CD14-positive monocyte (primary cell): ENCODE measurements around the gene PLCL2. TPM values are rescaled to one million over a fixed set of nuclear protein-coding genes. Genes with fewer than 3 reads are reported as not detected.

Experiments used
- DNase-seq, 3 donors: peaks; one replicate each; pipeline ENCODE4 v3.0.0-alpha.2; 2011 to 2022
- H2AFZ ChIP-seq: 2 replicates; pipeline ENCODE4 v1.6.0; 2012; ENCODE audit warnings: mild to moderate bottlenecking, low read depth, low read length, inconsistent platforms; ENCODE audit not compliant: insufficient read depth, poor library complexity, severe bottlenecking
- H3K27ac ChIP-seq, 2 donors: 1 replicate in 1 of 2; 2 replicates in 1 of 2; pipeline ENCODE4 v1.5.1; 2012 to 2013; ENCODE audit warnings: low read length in 2 of 2, control low read depth in 1 of 2, inconsistent platforms in 1 of 2, low read depth in 1 of 2, mild to moderate bottlenecking in 1 of 2
- H3K27me3 ChIP-seq, 2 donors: one replicate each; pipeline versions ENCODE4 v1.6.0 to v1.6.1; 2011 to 2013; ENCODE audit warnings: low read length in 2 of 2; ENCODE audit not compliant: control insufficient read depth in 2 of 2, insufficient read depth in 2 of 2
- H3K36me3 ChIP-seq, 2 donors: replicated peaks in 1 of 2; 1 replicate in 1 of 2; 2 replicates in 1 of 2; pipeline versions ENCODE4 v1.5.1 to v1.6.1; 2012 to 2013; ENCODE audit warnings: low read length in 2 of 2, control low read depth in 1 of 2, inconsistent platforms in 1 of 2, mild to moderate bottlenecking in 1 of 2; ENCODE audit not compliant: insufficient read depth in 2 of 2, control insufficient read depth in 1 of 2
- H3K4me1 ChIP-seq, 2 donors: 1 replicate in 1 of 2; 2 replicates in 1 of 2; pipeline versions ENCODE4 v1.5.1 to v1.6.1; 2012 to 2013; ENCODE audit warnings: low read length in 2 of 2, control low read depth in 1 of 2, inconsistent platforms in 1 of 2, mild to moderate bottlenecking in 1 of 2, moderate library complexity in 1 of 2; ENCODE audit not compliant: insufficient read depth in 2 of 2, control insufficient read depth in 1 of 2
- H3K4me2 ChIP-seq: replicated peaks from 2 replicates; pipeline ENCODE3; 2012; ENCODE audit warnings: low read length, moderate library complexity, mild to moderate bottlenecking; ENCODE audit not compliant: poor library complexity, severe bottlenecking; ENCODE audit errors: extremely low read depth
- H3K4me3 ChIP-seq, 3 experiments: fragments of 200-600 bp in 1 of 3; sonication (generic) in 1 of 3; replicated peaks in 1 of 3; 1 replicate in 2 of 3; 2 replicates in 1 of 3; pipeline ENCODE4 v1.5.1; 2011 to 2013; ENCODE audit warnings: low read length in 3 of 3, mild to moderate bottlenecking in 3 of 3, control low read depth in 2 of 3, low read depth in 2 of 3, inconsistent platforms in 1 of 3, moderate library complexity in 1 of 3
- H3K79me2 ChIP-seq: 2 replicates; pipeline ENCODE4 v1.6.0; 2012; ENCODE audit warnings: mild to moderate bottlenecking, control low read depth, inconsistent platforms, low read length, moderate library complexity; ENCODE audit not compliant: insufficient read depth
- H3K9ac ChIP-seq: 2 replicates; pipeline ENCODE4 v1.6.0; 2017; ENCODE audit warnings: low read length, mild to moderate bottlenecking; ENCODE audit not compliant: insufficient read depth, poor library complexity, severe bottlenecking
- H3K9me3 ChIP-seq, 2 donors: replicated peaks in 1 of 2; 1 replicate in 1 of 2; 2 replicates in 1 of 2; pipeline versions ENCODE4 v1.5.1 to v1.6.1; 2012 to 2013; ENCODE audit warnings: low read length in 2 of 2, control low read depth in 1 of 2; ENCODE audit not compliant: control insufficient read depth in 1 of 2, insufficient read depth in 1 of 2
- H4K20me1 ChIP-seq: 2 replicates; pipeline ENCODE4 v1.6.0; 2012; ENCODE audit warnings: mild to moderate bottlenecking, low read length, control low read depth, moderate library complexity; ENCODE audit not compliant: insufficient read depth
- H3K27ac Mint-ChIP-seq, 7 donors: one replicate each; pipeline ENCODE4 v1.8.0; 2020; ENCODE audit warnings: mild to moderate bottlenecking in 7 of 7, mixed read lengths in 7 of 7, moderate library complexity in 6 of 7, inconsistent platforms in 2 of 7
- H3K27me3 Mint-ChIP-seq, 3 donors: one replicate each; pipeline ENCODE4 v1.8.0; 2021 to 2022; ENCODE audit warnings: low read depth in 3 of 3, mild to moderate bottlenecking in 3 of 3, mixed read lengths in 3 of 3, moderate library complexity in 3 of 3, inconsistent platforms in 1 of 3
- H3K36me3 Mint-ChIP-seq, 2 donors: one replicate each; pipeline ENCODE4 v1.8.0; 2020; ENCODE audit warnings: mixed read lengths in 2 of 2, inconsistent platforms in 1 of 2, mild to moderate bottlenecking in 1 of 2
- H3K4me1 Mint-ChIP-seq: one replicate; pipeline ENCODE4 v1.8.0; 2020; ENCODE audit warnings: mild to moderate bottlenecking, mixed read lengths
- H3K4me3 Mint-ChIP-seq, 2 donors: one replicate each; pipeline ENCODE4 v1.8.0; 2020; ENCODE audit warnings: mild to moderate bottlenecking in 2 of 2, mixed read lengths in 2 of 2, moderate library complexity in 1 of 2
- H3K9me3 Mint-ChIP-seq, 7 donors: one replicate each; pipeline ENCODE4 v1.8.0; 2020 to 2022; ENCODE audit warnings: mixed read lengths in 7 of 7, mild to moderate bottlenecking in 6 of 7, moderate library complexity in 6 of 7, inconsistent platforms in 2 of 7
- CTCF ChIP-seq: fragments of 200-600 bp; IDR thresholded peaks from one replicate; pipeline ENCODE4 v1.8.0; 2022; ENCODE audit warnings: antibody characterized with exemption, mild to moderate bottlenecking
- WGBS: methylation state at CpG from one replicate; pipeline ENCODE4 v1.1.5; 2013; ENCODE audit warnings: missing lambda C conversion rate; ENCODE audit not compliant: insufficient coverage; 5-methylcytosine and 5-hydroxymethylcytosine counted together
- intact Hi-C, 2 donors: fragments of 100-400 bp; cut with micrococcal nuclease; formaldehyde crosslinking; loops; one replicate each; pipeline versions ENCODE4 v1.15.0 to v1.15.1; 2023
- polyA plus RNA-seq, 3 donors: library from polyadenylated mRNA; depleted of rRNA in 1 of 3; unstranded in 2 of 3; stranded (reverse) in 1 of 3; fragments of 300-500 nt in 2 of 3; fragments of >200 nt in 1 of 3; fragmentation: Illumina TruSeq in 2 of 3; gene quantifications; 1 replicate in 2 of 3; 2 replicates in 1 of 3; pipeline ENCODE4 v1.2.3, GENCODE V29; 2012 to 2021

Gene PLCL2
- polyA plus RNA-seq, 3 donors, result 18.8 to 32.5 (median 26.8) TPM

- no peaks in the 10 kb centered on the region for H3K27me3 ChIP-seq
- Mint-ChIP-seq H3K4me1 (peaks cover 39% of the 10 kb centered on the region), H3K27me3 (no peaks in the 10 kb centered on the region), H3K27ac (peak overlapping the region in 2 of 7 donors; percentile 63 to 73), H3K4me3 (no peak overlapping the region), H3K9me3 (peaks cover 0 to 3% (median 0%) of the 10 kb centered on the region in 7 donors), H3K36me3 (peaks cover 0 to 10% of the 10 kb centered on the region in 2 donors)
- no peak overlapping the region for H2AFZ ChIP-seq
- peaks cover 99% of the 10 kb centered on the region for H4K20me1 ChIP-seq
- H3K9me3 ChIP-seq, result no peaks in the 10 kb centered on the region
- WGBS, result 88% methylated on average over 1 of the region's 2 CpGs
- no peak overlapping the region for H3K4me2 ChIP-seq
- H3K27ac ChIP-seq, result no peak overlapping the region
- no peak for DNase-seq
- no peak overlapping the region for H3K9ac ChIP-seq
- TF ChIP-seq CTCF, result no peak
- no peak overlapping the region for H3K4me3 ChIP-seq
- H3K79me2 ChIP-seq, result peaks cover 99% of the 10 kb centered on the region
- H3K4me1 ChIP-seq, result peaks cover 7 to 19% of the 10 kb centered on the region in 2 donors
- H3K36me3 ChIP-seq, result no peaks in the 10 kb centered on the region
- intact Hi-C loops, result no loop called here
Measured at GRCh38 chr3:16923112-16923511, 38.4 kb downstream of the PLCL2 start.

- H3K4me3 Mint-ChIP-seq, result no peak overlapping the region
- no peak overlapping the region for H3K27ac Mint-ChIP-seq
- no peak for DNase-seq
- Histone ChIP-seq H3K36me3 (no peaks in the 10 kb centered on the region), H3K4me1 (peaks cover 23 to 39% of the 10 kb centered on the region in 2 donors), H2AFZ (no peak overlapping the region), H3K79me2 (peaks cover 99% of the 10 kb centered on the region), H3K4me2 (no peak overlapping the region), H3K9ac (no peak overlapping the region), H4K20me1 (peaks cover 100% of the 10 kb centered on the region), H3K4me3 (no peak overlapping the region), H3K27ac (no peak overlapping the region), H3K27me3 (no peaks in the 10 kb centered on the region), H3K9me3 (no peaks in the 10 kb centered on the region)
- H3K9me3 Mint-ChIP-seq, result peaks cover 0 to 3% (median 0%) of the 10 kb centered on the region in 7 donors
- H3K36me3 Mint-ChIP-seq, result peaks cover 8 to 22% of the 10 kb centered on the region in 2 donors
- H3K27me3 Mint-ChIP-seq, result peaks cover 0 to 3% (median 0%) of the 10 kb centered on the region in 3 donors
- intact Hi-C loops, result no loop called here
- H3K4me1 Mint-ChIP-seq, result peaks cover 70% of the 10 kb centered on the region
- WGBS, result no CpG with 5 or more reads among the region's 1 CpG
- no peak for TF ChIP-seq CTCF
Measured at GRCh38 chr3:16927485-16927884, 42.7 kb downstream of the PLCL2 start.
